WERI-Rb-1 (cell line): Measurements from ENCODE around the gene AASDH.

Experiments used
- DNase-seq: peaks from one replicate; pipeline ENCODE4 v3.0.0-alpha.2; 2020
- H3K27ac ChIP-seq: fragments of 250-450 bp; sonication (Bioruptor Pico); 2 replicates; pipeline ENCODE4 v1.5.1; 2020; ENCODE audit warnings: mild to moderate bottlenecking, moderate library complexity
- H3K27me3 ChIP-seq: fragments of 250-450 bp; sonication (Bioruptor Pico); 2 replicates; pipeline ENCODE4 v1.5.1; 2021; ENCODE audit warnings: mild to moderate bottlenecking, low read depth, moderate library complexity; ENCODE audit not compliant: insufficient read depth, severe bottlenecking
- H3K36me3 ChIP-seq: fragments of 250-450 bp; sonication (Bioruptor Pico); 2 replicates; pipeline ENCODE4 v1.5.1; 2020; ENCODE audit warnings: mild to moderate bottlenecking, moderate library complexity
- H3K4me3 ChIP-seq: 2 replicates; pipeline ENCODE4 v1.5.1; 2011; ENCODE audit warnings: low read depth, mild to moderate bottlenecking, control low read depth, low read length
- H3K9me3 ChIP-seq: fragments of 250-450 bp; sonication (Bioruptor Pico); 2 replicates; pipeline ENCODE4 v1.5.1; 2021; ENCODE audit warnings: mild to moderate bottlenecking, moderate library complexity; ENCODE audit not compliant: severe bottlenecking
- TF ChIP-seq, protein P1 (sequence below): IDR thresholded peaks from 2 replicates; pipeline ENCODE4 v1.5.1; 2011; ENCODE audit warnings: low read depth, mild to moderate bottlenecking, control low read depth, inconsistent platforms, low read length

AASDH gene

GRCh38 chr4:56408978-56409377 is 21.7 kb upstream of the AASDH start:
- DNase-seq = no peak
- H3K36me3 ChIP-seq = peaks cover 31% of the 10 kb centered on the region
- no peak overlapping the region for H3K27ac ChIP-seq
- TF ChIP-seq, protein P1, sequence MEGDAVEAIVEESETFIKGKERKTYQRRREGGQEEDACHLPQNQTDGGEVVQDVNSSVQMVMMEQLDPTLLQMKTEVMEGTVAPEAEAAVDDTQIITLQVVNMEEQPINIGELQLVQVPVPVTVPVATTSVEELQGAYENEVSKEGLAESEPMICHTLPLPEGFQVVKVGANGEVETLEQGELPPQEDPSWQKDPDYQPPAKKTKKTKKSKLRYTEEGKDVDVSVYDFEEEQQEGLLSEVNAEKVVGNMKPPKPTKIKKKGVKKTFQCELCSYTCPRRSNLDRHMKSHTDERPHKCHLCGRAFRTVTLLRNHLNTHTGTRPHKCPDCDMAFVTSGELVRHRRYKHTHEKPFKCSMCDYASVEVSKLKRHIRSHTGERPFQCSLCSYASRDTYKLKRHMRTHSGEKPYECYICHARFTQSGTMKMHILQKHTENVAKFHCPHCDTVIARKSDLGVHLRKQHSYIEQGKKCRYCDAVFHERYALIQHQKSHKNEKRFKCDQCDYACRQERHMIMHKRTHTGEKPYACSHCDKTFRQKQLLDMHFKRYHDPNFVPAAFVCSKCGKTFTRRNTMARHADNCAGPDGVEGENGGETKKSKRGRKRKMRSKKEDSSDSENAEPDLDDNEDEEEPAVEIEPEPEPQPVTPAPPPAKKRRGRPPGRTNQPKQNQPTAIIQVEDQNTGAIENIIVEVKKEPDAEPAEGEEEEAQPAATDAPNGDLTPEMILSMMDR = no peak
- H3K9me3 ChIP-seq = no peaks in the 10 kb centered on the region
- no peak overlapping the region for H3K4me3 ChIP-seq
- no peaks in the 10 kb centered on the region for H3K27me3 ChIP-seq

DNA sequence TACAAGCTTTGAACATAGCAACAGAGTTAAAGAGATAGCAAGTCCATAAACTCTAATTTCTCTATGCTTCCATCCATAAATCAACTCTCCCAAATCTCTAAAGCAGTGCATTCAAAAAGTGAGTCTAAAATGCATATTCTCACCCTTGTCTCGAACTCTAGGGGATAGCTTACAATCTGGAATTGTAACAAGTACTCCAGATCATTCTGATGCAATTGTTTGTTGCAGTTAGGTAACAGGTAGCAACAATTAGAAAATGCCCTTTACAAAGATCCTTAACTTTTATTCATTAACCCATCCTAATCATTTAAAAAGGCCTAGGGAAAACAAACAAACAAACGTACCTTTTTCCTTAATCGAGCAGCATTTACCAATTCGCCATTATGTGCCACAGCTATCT is 18.9 kb upstream of the AASDH start:
- H3K4me3 ChIP-seq = no peak overlapping the region
- peaks cover 52% of the 10 kb centered on the region for H3K36me3 ChIP-seq
- H3K9me3 ChIP-seq = no peaks in the 10 kb centered on the region
- TF ChIP-seq, protein P1 = no peak
- no peak for DNase-seq
- no peak overlapping the region for H3K27ac ChIP-seq
- no peaks in the 10 kb centered on the region for H3K27me3 ChIP-seq

- H3K9me3 ChIP-seq = no peaks in the 10 kb centered on the region
- no peak overlapping the region for H3K27ac ChIP-seq
- peaks cover 62% of the 10 kb centered on the region for H3K36me3 ChIP-seq
- no peaks in the 10 kb centered on the region for H3K27me3 ChIP-seq
- H3K4me3 ChIP-seq = no peak overlapping the region
- TF ChIP-seq, protein P1 = no peak
- DNase-seq = no peak
Observed at GRCh38 chr4:56405016-56405415, 17.7 kb upstream of the AASDH start.

DNA sequence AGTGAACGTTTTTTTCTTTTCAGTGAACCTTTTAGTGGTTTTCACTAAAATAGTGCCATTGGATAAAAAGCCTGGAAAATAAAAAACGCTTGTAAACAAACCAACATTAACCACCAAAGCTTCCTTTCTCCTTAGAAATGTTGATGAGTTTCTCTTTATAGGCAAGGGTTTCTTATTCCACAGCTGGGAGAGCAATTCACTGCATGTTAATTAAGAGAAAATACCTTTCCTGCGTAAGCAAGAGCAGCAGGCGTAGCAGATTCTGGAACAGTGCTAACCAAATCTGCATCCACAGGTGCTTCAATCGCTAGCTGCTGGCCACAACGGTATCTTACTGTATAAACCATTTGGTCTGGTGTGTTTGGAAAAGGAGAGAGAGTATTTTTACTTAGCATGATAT is 13.3 kb upstream of the AASDH start:
- H3K27ac ChIP-seq = no peak overlapping the region
- no peak overlapping the region for H3K4me3 ChIP-seq
- no peak for DNase-seq
- TF ChIP-seq, protein P1 = no peak
- no peaks in the 10 kb centered on the region for H3K9me3 ChIP-seq
- peaks cover 69% of the 10 kb centered on the region for H3K36me3 ChIP-seq
- H3K27me3 ChIP-seq = no peaks in the 10 kb centered on the region

DNA sequence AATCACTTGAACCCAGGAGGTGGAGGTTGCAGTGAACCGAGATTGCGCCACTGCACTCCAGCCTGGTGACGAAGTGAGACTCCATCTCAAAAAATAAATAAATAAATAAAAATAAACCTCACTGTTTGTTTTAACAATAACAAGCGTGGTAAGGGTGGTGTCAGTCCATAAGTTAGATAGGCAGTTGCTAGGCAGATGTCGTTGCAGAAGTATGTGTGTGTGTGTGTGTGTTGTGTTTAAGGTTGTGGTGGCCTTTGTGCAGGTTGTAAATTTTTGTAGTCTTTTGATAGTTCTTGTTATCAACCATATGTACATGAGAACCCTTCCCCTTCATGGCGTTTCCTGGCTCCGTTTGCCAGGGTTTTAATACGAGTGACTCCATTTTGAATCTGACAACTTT is 4.0 kb upstream of the AASDH start:
- H3K27ac ChIP-seq = no peak overlapping the region
- no peaks in the 10 kb centered on the region for H3K9me3 ChIP-seq
- H3K36me3 ChIP-seq = peaks cover 11% of the 10 kb centered on the region; the same call in 1 of the 2 replicates
- H3K27me3 ChIP-seq = no peaks in the 10 kb centered on the region
- TF ChIP-seq, protein P1 = no peak
- H3K4me3 ChIP-seq = no peak overlapping the region
- DNase-seq = no peak

DNA sequence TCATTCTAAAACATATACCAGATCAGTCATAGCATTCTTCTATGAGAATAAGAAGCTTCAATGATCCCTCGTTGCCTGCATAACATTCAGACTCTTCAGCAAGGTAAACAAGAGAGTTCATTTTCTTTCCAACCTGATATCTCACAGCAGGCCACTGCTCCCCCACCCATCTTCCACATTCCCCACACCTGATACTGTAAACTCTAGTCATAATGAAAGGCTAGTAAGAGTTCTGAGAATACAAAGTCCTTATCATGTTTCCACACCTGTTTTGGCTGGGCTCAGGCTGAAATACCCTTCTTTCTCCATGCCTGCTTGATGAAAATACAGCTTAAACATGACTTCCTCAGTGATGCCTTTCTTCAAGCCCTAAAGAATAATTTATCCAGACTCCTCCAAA is 2.3 kb upstream of the AASDH start:
- DNase-seq = no peak
- Histone ChIP-seq H3K9me3 (no peaks in the 10 kb centered on the region), H3K4me3 (no peak overlapping the region), H3K36me3 (peaks cover 6% of the 10 kb centered on the region; the same call in 1 of the 2 replicates), H3K27me3 (no peaks in the 10 kb centered on the region), H3K27ac (no peak overlapping the region)
- TF ChIP-seq, protein P1 = no peak
